Thyroid gland (tissue), 4 donors: ENCODE results near the gene SOWAHC.

Source experiments
- CTCF ChIP-seq, 6 experiments: fragments of 200-600 bp in 3 of 6; fragments of 450-650 bp in 3 of 6; sonication (generic) in 3 of 6; IDR thresholded peaks; one replicate each; pipeline ENCODE4 v1.5.1; 2016 to 2019; ENCODE audit warnings: antibody characterized with exemption in 6 of 6, mild to moderate bottlenecking in 2 of 6, inconsistent platforms in 1 of 6, moderate library complexity in 1 of 6
- POLR2A ChIP-seq, 2 donors: fragments of 450-650 bp; IDR thresholded peaks; one replicate each; pipeline ENCODE4 v1.6.1; 2017; ENCODE audit warnings: antibody characterized with exemption in 2 of 2, mild to moderate bottlenecking in 2 of 2, moderate library complexity in 1 of 2

- TF ChIP-seq POLR2A (IDR thresholded peaks at IDR 0.05) (no peak), CTCF (IDR thresholded peaks at IDR 0.05) (no peak)
Observed at GRCh38 chr2:109649736-109650695, 35.9 kb downstream of the SOWAHC start.
